ENCODE results near the gene SEMA3A.
"Not testable (repeated sequence)": the region's sequence is repeated elsewhere in the genome, so short reads cannot be mapped to it uniquely, and the experiment has no call there.

The SEMA3A gene

GRCh38 chr7:84224505-84224904, 29.9 kb upstream of the SEMA3A start:
- Histone ChIP-seq H3K27ac (ENCODE audit: insufficient read depth, low read length, poor library complexity, severe bottlenecking) (no peak overlapping the region), H3K27me3 (replicated peaks; ENCODE audit: control insufficient read depth, insufficient read depth, low read length, poor library complexity, severe bottlenecking) (no peaks in the 10 kb centered on the region), H3K36me3 (ENCODE audit: control insufficient read depth, insufficient read depth, low read length) (no peaks in the 10 kb centered on the region), H3K4me3 (ENCODE audit: insufficient read depth, low read depth, low read length, poor library complexity, severe bottlenecking) (no peak overlapping the region), H3K9me3 (ENCODE audit: control insufficient read depth, low read length) (no peaks in the 10 kb centered on the region), H3K4me1 (ENCODE audit: control insufficient read depth, insufficient read depth, low read length, poor library complexity, severe bottlenecking) (no peaks in the 10 kb centered on the region)
- no peak for DNase-seq

GRCh38 chr7:84219310-84219709, 24.7 kb upstream of the SEMA3A start:
- no peaks in the 10 kb centered on the region for H3K36me3 ChIP-seq (ENCODE audit: control insufficient read depth, insufficient read depth, low read length)
- no peak overlapping the region for H3K27ac ChIP-seq (ENCODE audit: insufficient read depth, low read length, poor library complexity, severe bottlenecking)
- no peaks in the 10 kb centered on the region for H3K4me1 ChIP-seq (ENCODE audit: control insufficient read depth, insufficient read depth, low read length, poor library complexity, severe bottlenecking)
- no peaks in the 10 kb centered on the region for H3K9me3 ChIP-seq (ENCODE audit: control insufficient read depth, low read length)
- H3K4me3 ChIP-seq (ENCODE audit: insufficient read depth, low read depth, low read length, poor library complexity, severe bottlenecking) = no peak overlapping the region
- no peak for DNase-seq
- H3K27me3 ChIP-seq (replicated peaks; ENCODE audit: control insufficient read depth, insufficient read depth, low read length, poor library complexity, severe bottlenecking) = no peaks in the 10 kb centered on the region

GRCh38 chr7:84218681-84219080, 24.1 kb upstream of the SEMA3A start:
- DNase-seq = no peak
- Histone ChIP-seq H3K36me3 (ENCODE audit: control insufficient read depth, insufficient read depth, low read length) (no peaks in the 10 kb centered on the region), H3K4me1 (ENCODE audit: control insufficient read depth, insufficient read depth, low read length, poor library complexity, severe bottlenecking) (no peaks in the 10 kb centered on the region), H3K27ac (ENCODE audit: insufficient read depth, low read length, poor library complexity, severe bottlenecking) (no peak overlapping the region), H3K9me3 (ENCODE audit: control insufficient read depth, low read length) (no peaks in the 10 kb centered on the region), H3K4me3 (ENCODE audit: insufficient read depth, low read depth, low read length, poor library complexity, severe bottlenecking) (no peak overlapping the region), H3K27me3 (replicated peaks; ENCODE audit: control insufficient read depth, insufficient read depth, low read length, poor library complexity, severe bottlenecking) (no peaks in the 10 kb centered on the region)

GRCh38 chr7:84216472-84216871, 21.9 kb upstream of the SEMA3A start:
- H3K36me3 ChIP-seq (ENCODE audit: control insufficient read depth, insufficient read depth, low read length) = no peaks in the 10 kb centered on the region
- no peak for DNase-seq
- H3K4me3 ChIP-seq (ENCODE audit: insufficient read depth, low read depth, low read length, poor library complexity, severe bottlenecking) = no peak overlapping the region
- H3K27me3 ChIP-seq (replicated peaks; ENCODE audit: control insufficient read depth, insufficient read depth, low read length, poor library complexity, severe bottlenecking) = no peaks in the 10 kb centered on the region
- no peak overlapping the region for H3K27ac ChIP-seq (ENCODE audit: insufficient read depth, low read length, poor library complexity, severe bottlenecking)
- H3K4me1 ChIP-seq (ENCODE audit: control insufficient read depth, insufficient read depth, low read length, poor library complexity, severe bottlenecking) = no peaks in the 10 kb centered on the region
- H3K9me3 ChIP-seq (ENCODE audit: control insufficient read depth, low read length) = no peaks in the 10 kb centered on the region

GRCh38 chr7:84214757-84215156, 20.2 kb upstream of the SEMA3A start:
- H3K27me3 ChIP-seq (replicated peaks; ENCODE audit: control insufficient read depth, insufficient read depth, low read length, poor library complexity, severe bottlenecking); H3K4me3 ChIP-seq (ENCODE audit: insufficient read depth, low read depth, low read length, poor library complexity, severe bottlenecking); H3K9me3 ChIP-seq (ENCODE audit: control insufficient read depth, low read length); DNase-seq; H3K36me3 ChIP-seq (ENCODE audit: control insufficient read depth, insufficient read depth, low read length); H3K27ac ChIP-seq (ENCODE audit: insufficient read depth, low read length, poor library complexity, severe bottlenecking); H3K4me1 ChIP-seq (ENCODE audit: control insufficient read depth, insufficient read depth, low read length, poor library complexity, severe bottlenecking): not testable (repeated sequence)

- H3K9me3 ChIP-seq (ENCODE audit: control insufficient read depth, low read length) = no peaks in the 10 kb centered on the region
- H3K4me1 ChIP-seq (ENCODE audit: control insufficient read depth, insufficient read depth, low read length, poor library complexity, severe bottlenecking) = no peaks in the 10 kb centered on the region
- H3K27me3 ChIP-seq (replicated peaks; ENCODE audit: control insufficient read depth, insufficient read depth, low read length, poor library complexity, severe bottlenecking) = peaks cover 3% of the 10 kb centered on the region
- no peaks in the 10 kb centered on the region for H3K36me3 ChIP-seq (ENCODE audit: control insufficient read depth, insufficient read depth, low read length)
- no peak overlapping the region for H3K27ac ChIP-seq (ENCODE audit: insufficient read depth, low read length, poor library complexity, severe bottlenecking)
- no peak overlapping the region for H3K4me3 ChIP-seq (ENCODE audit: insufficient read depth, low read depth, low read length, poor library complexity, severe bottlenecking)
- DNase-seq = no peak
Measured at GRCh38 chr7:84210301-84210700, 15.7 kb upstream of the SEMA3A start.

- no peaks in the 10 kb centered on the region for H3K36me3 ChIP-seq (ENCODE audit: control insufficient read depth, insufficient read depth, low read length)
- peaks cover 3% of the 10 kb centered on the region for H3K27me3 ChIP-seq (replicated peaks; ENCODE audit: control insufficient read depth, insufficient read depth, low read length, poor library complexity, severe bottlenecking)
- H3K27ac ChIP-seq (ENCODE audit: insufficient read depth, low read length, poor library complexity, severe bottlenecking) = no peak overlapping the region
- H3K9me3 ChIP-seq (ENCODE audit: control insufficient read depth, low read length) = no peaks in the 10 kb centered on the region
- H3K4me1 ChIP-seq (ENCODE audit: control insufficient read depth, insufficient read depth, low read length, poor library complexity, severe bottlenecking) = no peaks in the 10 kb centered on the region
- DNase-seq = no peak
- no peak overlapping the region for H3K4me3 ChIP-seq (ENCODE audit: insufficient read depth, low read depth, low read length, poor library complexity, severe bottlenecking)
Measured at GRCh38 chr7:84209006-84209405, 14.4 kb upstream of the SEMA3A start.

GRCh38 chr7:84207615-84208014, 13.0 kb upstream of the SEMA3A start:
- Histone ChIP-seq H3K4me3 (ENCODE audit: insufficient read depth, low read depth, low read length, poor library complexity, severe bottlenecking) (no peak overlapping the region), H3K36me3 (ENCODE audit: control insufficient read depth, insufficient read depth, low read length) (no peaks in the 10 kb centered on the region), H3K9me3 (ENCODE audit: control insufficient read depth, low read length) (no peaks in the 10 kb centered on the region), H3K27ac (ENCODE audit: insufficient read depth, low read length, poor library complexity, severe bottlenecking) (no peak overlapping the region), H3K4me1 (ENCODE audit: control insufficient read depth, insufficient read depth, low read length, poor library complexity, severe bottlenecking) (no peaks in the 10 kb centered on the region), H3K27me3 (replicated peaks; ENCODE audit: control insufficient read depth, insufficient read depth, low read length, poor library complexity, severe bottlenecking) (peaks cover 3% of the 10 kb centered on the region)
- no peak for DNase-seq

- Histone ChIP-seq H3K4me1 (ENCODE audit: control insufficient read depth, insufficient read depth, low read length, poor library complexity, severe bottlenecking) (no peaks in the 10 kb centered on the region), H3K4me3 (ENCODE audit: insufficient read depth, low read depth, low read length, poor library complexity, severe bottlenecking) (no peak overlapping the region), H3K27ac (ENCODE audit: insufficient read depth, low read length, poor library complexity, severe bottlenecking) (no peak overlapping the region), H3K9me3 (ENCODE audit: control insufficient read depth, low read length) (no peaks in the 10 kb centered on the region), H3K27me3 (replicated peaks; ENCODE audit: control insufficient read depth, insufficient read depth, low read length, poor library complexity, severe bottlenecking) (peaks cover 3% of the 10 kb centered on the region), H3K36me3 (ENCODE audit: control insufficient read depth, insufficient read depth, low read length) (no peaks in the 10 kb centered on the region)
- no peak for DNase-seq
Measured at GRCh38 chr7:84207025-84207424, 12.4 kb upstream of the SEMA3A start.

- no peak for DNase-seq
- H3K36me3 ChIP-seq (ENCODE audit: control insufficient read depth, insufficient read depth, low read length) = no peaks in the 10 kb centered on the region
- no peak overlapping the region for H3K27ac ChIP-seq (ENCODE audit: insufficient read depth, low read length, poor library complexity, severe bottlenecking)
Measured at GRCh38 chr7:84204655-84205054, 10.1 kb upstream of the SEMA3A start.

GRCh38 chr7:84202855-84203254, 8.3 kb upstream of the SEMA3A start:
- H3K4me1 ChIP-seq (ENCODE audit: control insufficient read depth, insufficient read depth, low read length, poor library complexity, severe bottlenecking) = no peaks in the 10 kb centered on the region
- H3K9me3 ChIP-seq (ENCODE audit: control insufficient read depth, low read length) = no peaks in the 10 kb centered on the region

More at GRCh38 chr7:84204655-84205054, 10.1 kb upstream of the SEMA3A start:
- no peaks in the 10 kb centered on the region for H3K27me3 ChIP-seq (replicated peaks; ENCODE audit: control insufficient read depth, insufficient read depth, low read length, poor library complexity, severe bottlenecking)
- no peaks in the 10 kb centered on the region for H3K9me3 ChIP-seq (ENCODE audit: control insufficient read depth, low read length)
- no peaks in the 10 kb centered on the region for H3K4me1 ChIP-seq (ENCODE audit: control insufficient read depth, insufficient read depth, low read length, poor library complexity, severe bottlenecking)
- H3K4me3 ChIP-seq (ENCODE audit: insufficient read depth, low read depth, low read length, poor library complexity, severe bottlenecking) = no peak overlapping the region

More at GRCh38 chr7:84202855-84203254, 8.3 kb upstream of the SEMA3A start:
- Histone ChIP-seq H3K36me3 (ENCODE audit: control insufficient read depth, insufficient read depth, low read length) (no peaks in the 10 kb centered on the region), H3K27ac (ENCODE audit: insufficient read depth, low read length, poor library complexity, severe bottlenecking) (no peak overlapping the region), H3K4me3 (ENCODE audit: insufficient read depth, low read depth, low read length, poor library complexity, severe bottlenecking) (no peak overlapping the region), H3K27me3 (replicated peaks; ENCODE audit: control insufficient read depth, insufficient read depth, low read length, poor library complexity, severe bottlenecking) (no peaks in the 10 kb centered on the region)
- no peak for DNase-seq

Data from effector memory CD4-positive, alpha-beta T cell (primary cell).